Calu3 (cell line): ENCODE measurements around the gene FAM90A1. TPM values are rescaled to one million over a fixed set of nuclear protein-coding genes. Genes with fewer than 3 reads are reported as not detected.
"Not testable (repeated sequence)": the region's sequence is repeated elsewhere in the genome, so short reads cannot be mapped to it uniquely, and the experiment has no call there.

Experiments used
- Bru-seq: library from RNA; stranded (reverse); fragments of 400-500 nt; gene quantifications from one replicate; lab custom pipeline; 2021; lab: Mats Ljungman, UMichigan
- BruChase-seq, 2 experiments: library from RNA; stranded (reverse); fragments of 400-500 nt; gene quantifications; one replicate each; lab custom pipeline; 2021; lab: Mats Ljungman, UMichigan
- BruUV-seq: library from RNA; stranded (reverse); fragments of 400-500 nt; replicated peaks from 2 replicates; lab custom pipeline; 2021; lab: Mats Ljungman, UMichigan
- CTCF ChIA-PET: fragments of 300-600 bp; sonication (Branson Sonifier 250); formaldehyde crosslinking; loops from one replicate; lab custom pipeline; 2022; ENCODE audit warnings: antibody characterized with exemption; lab: Charles Lee
- DNase-seq: peaks from one replicate; pipeline ENCODE4 v3.0.0; 2022
- H3K27ac Mint-ChIP-seq: one replicate; pipeline ENCODE4 v1.8.0; 2022; ENCODE audit warnings: mixed read lengths; ENCODE audit not compliant: unreplicated experiment
- H3K27me3 Mint-ChIP-seq: one replicate; pipeline ENCODE4 v1.8.0; 2022; ENCODE audit warnings: mixed read lengths; ENCODE audit not compliant: unreplicated experiment
- H3K36me3 Mint-ChIP-seq: one replicate; pipeline ENCODE4 v1.8.0; 2022; ENCODE audit warnings: mild to moderate bottlenecking, moderate library complexity, mixed read lengths; ENCODE audit not compliant: insufficient read depth, unreplicated experiment
- H3K4me1 Mint-ChIP-seq: one replicate; pipeline ENCODE4 v1.8.0; 2022; ENCODE audit warnings: mild to moderate bottlenecking, low read depth, mixed read lengths; ENCODE audit not compliant: unreplicated experiment
- H3K4me3 Mint-ChIP-seq: one replicate; pipeline ENCODE4 v1.8.0; 2022; ENCODE audit warnings: mild to moderate bottlenecking, low read depth, moderate library complexity, mixed read lengths; ENCODE audit not compliant: unreplicated experiment
- H3K9me3 Mint-ChIP-seq: one replicate; pipeline ENCODE4 v1.8.0; 2022; ENCODE audit warnings: low read depth, mixed read lengths; ENCODE audit not compliant: unreplicated experiment
- intact Hi-C: fragments of 100-400 bp; cut with micrococcal nuclease; formaldehyde crosslinking; loops from one replicate; pipeline ENCODE4 v1.10.0; 2022; ENCODE audit not compliant: unreplicated experiment
- long read RNA-seq: library from polyadenylated mRNA; stranded (forward); transcript quantifications from one replicate; pipeline ENCODE4 v2.0.0, GENCODE V29; 2022
- total RNA-seq: library from RNA; stranded (reverse); gene quantifications from 2 replicates; pipeline ENCODE4 v1.2.3, GENCODE V29; 2022

The FAM90A1 gene
- total RNA-seq (0.50 and 0.61 TPM in 2 replicates), Bru-seq, nascent RNA (percentile 24 among the genes with signal in this experiment), BruChase-seq, experiment 1, labeled RNA remaining after a 6-hour chase (percentile 24 among the genes with signal in this experiment), BruChase-seq, experiment 2, labeled RNA remaining after a 2-hour chase (percentile 32 among the genes with signal in this experiment)
- long read RNA-seq: 0 reads

- H3K27me3 Mint-ChIP-seq, H3K9me3 Mint-ChIP-seq, intact Hi-C loops, CTCF ChIA-PET, H3K4me1 Mint-ChIP-seq, BruUV-seq: not testable (repeated sequence)
- Mint-ChIP-seq H3K36me3 (peaks cover 14% of the 10 kb centered on the region), H3K27ac (peak within 1 kb of the TSS; percentile 52), H3K4me3 (peak within 1 kb of the TSS; percentile 61)
- DNase-seq: peak; percentile 36
Observed at GRCh38 chr12:8226992-8227731, at the start of gene FAM90A1. TSS of gene FAM90A1 (minus strand) at chr12:8227618. CDS start at chr12:8224832, 2,786 bp downstream.

GRCh38 chr12:8276397-8276796, 49.0 kb upstream of the FAM90A1 start:
- intact Hi-C loops, H3K27me3 Mint-ChIP-seq, H3K36me3 Mint-ChIP-seq, BruUV-seq, H3K4me3 Mint-ChIP-seq, H3K4me1 Mint-ChIP-seq, H3K27ac Mint-ChIP-seq, DNase-seq, H3K9me3 Mint-ChIP-seq, CTCF ChIA-PET: not testable (repeated sequence)

- BruUV-seq, intact Hi-C loops, H3K36me3 Mint-ChIP-seq, H3K27ac Mint-ChIP-seq, H3K4me3 Mint-ChIP-seq, CTCF ChIA-PET, H3K9me3 Mint-ChIP-seq, DNase-seq: not testable (repeated sequence)
- H3K4me1 Mint-ChIP-seq: peaks cover 10% of the 10 kb centered on the region
- H3K27me3 Mint-ChIP-seq: peaks cover 37% of the 10 kb centered on the region
Observed at GRCh38 chr12:8266706-8267105, 39.3 kb upstream of the FAM90A1 start.

- BruUV-seq, intact Hi-C loops, CTCF ChIA-PET, H3K4me3 Mint-ChIP-seq, H3K9me3 Mint-ChIP-seq, DNase-seq, H3K36me3 Mint-ChIP-seq: not testable (repeated sequence)
- H3K27me3 Mint-ChIP-seq: peaks cover 52% of the 10 kb centered on the region
- peaks cover 10% of the 10 kb centered on the region for H3K4me1 Mint-ChIP-seq
- H3K27ac Mint-ChIP-seq: peak overlapping the region; percentile 24
Observed at GRCh38 chr12:8264236-8264635, 36.8 kb upstream of the FAM90A1 start.

GRCh38 chr12:8261111-8261554, 33.7 kb upstream of the FAM90A1 start:
- not testable (repeated sequence) for H3K9me3 Mint-ChIP-seq

GRCh38 chr12:8256356-8256755, 28.9 kb upstream of the FAM90A1 start:
- BruUV-seq, H3K4me3 Mint-ChIP-seq, CTCF ChIA-PET, H3K27ac Mint-ChIP-seq, DNase-seq, H3K9me3 Mint-ChIP-seq, intact Hi-C loops, H3K4me1 Mint-ChIP-seq, H3K36me3 Mint-ChIP-seq: not testable (repeated sequence)
- peaks cover 23% of the 10 kb centered on the region for H3K27me3 Mint-ChIP-seq

More at GRCh38 chr12:8261111-8261554, 33.7 kb upstream of the FAM90A1 start:
- intact Hi-C loops, CTCF ChIA-PET, H3K4me3 Mint-ChIP-seq, BruUV-seq, H3K27ac Mint-ChIP-seq, DNase-seq, H3K36me3 Mint-ChIP-seq: not testable (repeated sequence)
- peaks cover 10% of the 10 kb centered on the region for H3K4me1 Mint-ChIP-seq
- peaks cover 46% of the 10 kb centered on the region for H3K27me3 Mint-ChIP-seq

GRCh38 chr12:8254705-8255104, 27.3 kb upstream of the FAM90A1 start:
- H3K4me3 Mint-ChIP-seq, DNase-seq, H3K27ac Mint-ChIP-seq, BruUV-seq, H3K4me1 Mint-ChIP-seq, intact Hi-C loops, H3K9me3 Mint-ChIP-seq, H3K27me3 Mint-ChIP-seq, H3K36me3 Mint-ChIP-seq, CTCF ChIA-PET: not testable (repeated sequence)

GRCh38 chr12:8252056-8252818, 24.8 kb upstream of the FAM90A1 start:
- intact Hi-C loops, H3K36me3 Mint-ChIP-seq, H3K4me3 Mint-ChIP-seq, H3K27ac Mint-ChIP-seq, BruUV-seq, H3K4me1 Mint-ChIP-seq, CTCF ChIA-PET, H3K9me3 Mint-ChIP-seq, DNase-seq, H3K27me3 Mint-ChIP-seq: not testable (repeated sequence)

- H3K4me1 Mint-ChIP-seq, H3K36me3 Mint-ChIP-seq, DNase-seq, intact Hi-C loops, BruUV-seq, H3K4me3 Mint-ChIP-seq, H3K27ac Mint-ChIP-seq, CTCF ChIA-PET, H3K27me3 Mint-ChIP-seq, H3K9me3 Mint-ChIP-seq: not testable (repeated sequence)
Observed at GRCh38 chr12:8251616-8252015, 24.2 kb upstream of the FAM90A1 start.
